Hippocampal formation (tissue), 2 donors: ENCODE data around the gene MAVS.
"Not testable (repeated sequence)": the region's sequence is repeated elsewhere in the genome, so short reads cannot be mapped to it uniquely, and the experiment has no call there.

Experiments used
- DNase-seq, 2 donors: peaks; one replicate each; lab custom pipeline; 2025; lab: John Stamatoyannopoulos, UW

The MAVS gene

DNA sequence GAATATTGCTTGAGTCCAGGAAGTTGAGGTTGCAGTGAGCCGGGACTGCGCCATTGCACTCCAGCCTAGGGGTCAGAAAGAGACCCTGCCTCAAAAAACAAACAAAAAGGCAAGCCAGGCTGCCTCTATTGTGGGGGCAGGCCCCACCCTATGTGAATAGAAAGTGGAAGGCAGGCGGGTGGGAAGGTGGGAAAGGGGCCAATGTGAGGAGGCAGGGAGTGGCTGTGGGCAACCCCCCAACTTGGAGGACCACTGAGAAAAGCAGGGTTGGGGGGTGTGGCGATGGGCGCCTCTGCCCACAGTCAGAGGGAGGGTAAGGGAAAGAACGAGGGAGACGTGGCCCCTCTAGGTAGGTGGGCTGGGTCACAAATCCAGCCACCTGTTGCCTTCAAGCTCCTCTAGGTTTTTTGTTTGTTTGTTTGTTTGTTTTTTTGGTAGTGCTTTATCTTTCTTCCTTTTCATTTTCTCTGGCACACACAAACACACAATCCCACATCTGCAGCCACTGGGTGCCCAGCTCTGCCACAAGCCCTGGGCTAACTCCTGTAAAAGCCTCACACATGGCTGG is 31.6 kb upstream of the MAVS start:
- DNase-seq, result no peak

DNA sequence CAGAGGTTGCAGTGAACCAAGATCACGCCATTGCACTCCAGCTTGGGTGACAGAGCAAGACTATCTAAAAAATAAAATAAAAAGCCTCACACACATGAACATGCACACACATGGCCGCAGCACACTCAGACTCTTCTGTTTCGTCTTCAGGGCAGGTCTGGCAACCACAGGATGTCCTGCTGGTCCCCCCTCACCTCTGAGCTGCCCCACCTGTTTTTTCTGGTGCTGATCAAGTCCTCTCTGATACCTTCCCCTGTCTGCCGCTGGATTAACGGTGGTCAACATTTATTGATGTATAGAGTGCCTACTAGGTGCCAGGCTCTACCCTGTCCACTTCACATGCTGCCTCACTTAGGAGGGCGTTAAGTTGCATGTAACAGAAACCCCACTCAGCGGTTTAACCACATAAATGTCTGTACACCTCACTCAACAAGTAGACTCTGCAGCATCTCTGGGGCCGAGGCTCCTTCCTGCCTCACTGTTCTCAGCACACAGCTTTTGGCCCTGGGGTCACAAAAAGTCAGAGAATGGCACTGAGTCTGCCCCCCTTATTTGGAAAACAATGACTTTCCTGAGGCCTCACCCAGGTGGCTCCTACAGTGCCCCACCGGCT is 30.8 kb upstream of the MAVS start:
- no peak for DNase-seq

DNA sequence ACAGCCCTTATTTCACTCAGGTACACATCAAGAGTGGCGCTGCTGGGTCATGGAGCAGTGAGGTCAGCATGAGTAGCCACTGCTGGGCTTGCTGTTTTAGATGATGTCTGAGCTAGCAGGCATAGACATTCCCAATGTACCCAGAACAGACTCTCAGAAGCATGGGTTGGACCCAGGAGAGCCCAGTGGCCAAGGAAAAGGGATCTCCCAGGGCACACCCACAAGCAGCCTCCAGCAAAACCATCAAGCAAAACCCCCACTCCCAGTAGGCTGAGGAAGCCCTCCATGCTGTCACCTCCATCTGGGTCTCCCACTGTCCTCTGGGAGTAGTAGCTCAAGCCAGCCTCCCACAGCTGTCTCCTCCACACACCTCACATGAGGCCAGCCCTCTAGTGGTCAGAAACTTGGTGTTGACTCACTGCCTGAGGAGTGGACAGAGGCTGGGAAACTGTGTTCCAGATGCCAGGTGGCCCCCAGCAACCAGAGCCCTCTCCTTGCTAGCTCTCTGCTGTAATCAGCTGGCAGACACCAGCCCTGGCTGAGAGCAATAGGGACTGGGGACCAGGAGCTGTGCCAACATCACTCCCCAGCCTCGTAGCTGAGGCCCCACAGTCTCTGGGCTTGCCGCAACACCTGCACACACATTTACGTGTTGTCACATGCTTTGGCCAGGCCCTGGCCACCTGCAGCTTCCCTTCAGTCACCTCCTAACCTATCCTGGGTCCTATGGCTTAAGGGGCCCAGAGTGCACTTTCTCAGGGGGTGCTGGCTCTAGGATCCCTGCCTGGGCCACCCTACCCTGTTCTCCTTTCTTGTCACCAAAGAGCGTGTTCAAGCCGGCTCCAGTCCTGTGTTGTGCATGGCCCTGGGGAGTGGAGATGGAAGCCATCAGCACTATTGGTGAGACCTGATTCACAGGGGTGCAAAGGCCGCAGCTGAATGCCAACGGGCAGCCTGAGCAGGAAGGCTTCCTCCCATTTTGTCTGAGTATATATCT is 28.2 kb upstream of the MAVS start:
- peak in 1 of 2 donors; percentile 21 for DNase-seq

DNA sequence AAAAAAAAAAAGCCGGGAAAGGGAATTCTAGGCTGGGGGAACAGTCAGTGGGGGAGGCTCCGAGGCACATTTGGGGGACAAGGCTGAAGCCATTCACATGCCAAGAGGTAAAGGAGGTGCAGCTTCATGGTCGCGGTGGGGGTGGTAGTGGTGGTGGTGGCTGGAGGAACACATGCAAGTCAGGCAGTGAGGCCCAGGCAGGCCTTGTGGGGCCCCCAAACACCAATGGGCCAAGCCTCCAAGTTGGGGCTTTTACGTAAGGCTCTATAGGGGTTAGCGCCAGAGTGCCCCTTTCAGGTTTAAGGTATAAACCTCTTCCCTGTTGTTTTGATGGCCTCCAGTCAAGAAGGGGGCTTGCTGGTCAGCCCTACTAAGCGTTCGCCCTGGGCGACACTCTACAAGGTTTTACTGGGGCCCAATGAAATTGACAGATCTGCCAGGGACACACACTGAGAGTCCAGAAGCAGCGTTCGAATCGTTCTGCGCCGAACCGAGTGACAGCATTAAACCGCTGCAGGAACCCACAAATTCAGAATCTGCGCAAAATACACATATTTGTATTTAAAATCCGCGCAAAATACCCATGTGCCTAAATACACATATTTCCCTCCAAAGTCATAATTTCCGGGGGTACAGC is 27.1 kb upstream of the MAVS start:
- DNase-seq, result no peak

DNA sequence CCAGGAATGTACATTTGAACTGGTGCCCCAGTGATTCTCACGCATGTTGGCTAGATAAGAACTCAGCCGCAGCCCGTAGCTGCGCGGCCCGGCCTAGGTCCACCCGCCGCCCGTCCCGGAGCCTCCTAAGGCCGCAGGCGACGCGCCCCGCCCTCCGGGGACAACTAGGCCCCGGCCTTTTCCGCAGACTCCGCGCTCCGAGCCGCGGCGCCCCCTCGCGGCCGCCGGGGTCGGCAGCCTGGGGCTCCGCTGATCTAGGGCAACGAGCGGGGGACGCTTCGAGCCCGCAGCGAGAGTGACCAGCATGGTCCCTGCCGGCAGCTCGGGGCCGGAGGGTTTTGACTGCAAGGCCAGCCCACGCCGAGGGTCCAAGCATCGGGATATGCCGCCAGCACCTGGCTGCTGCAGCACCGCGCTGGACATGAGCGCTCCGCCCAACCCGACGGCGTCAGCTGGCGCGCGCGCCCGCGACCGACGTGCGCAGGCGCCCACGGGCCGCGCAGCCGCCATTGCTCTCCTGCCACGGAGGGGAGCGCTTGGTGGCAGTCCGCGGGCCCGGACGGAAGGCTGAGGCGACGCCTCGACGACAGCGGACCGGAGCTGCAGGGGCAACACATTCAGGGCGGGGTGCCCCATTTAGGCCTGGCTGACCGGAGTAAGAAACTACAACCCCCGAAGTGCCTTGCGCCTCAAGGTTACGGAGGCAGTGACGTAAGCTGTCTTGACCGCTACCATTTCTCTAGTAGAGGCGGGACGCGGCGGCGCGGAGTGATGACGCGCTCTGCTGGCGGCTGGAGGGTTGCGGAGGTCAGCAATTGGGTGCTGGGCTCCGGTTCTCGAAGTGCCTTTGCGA is 26.4 kb upstream of the MAVS start, which contains the start of gene AP5S1:
AP5S1 (plus strand) TSS at position 500 of the 853 bp plus-strand sequence. CDS start 1,571 bp downstream, outside the sequence.
- peak; percentile 93 for DNase-seq

DNA sequence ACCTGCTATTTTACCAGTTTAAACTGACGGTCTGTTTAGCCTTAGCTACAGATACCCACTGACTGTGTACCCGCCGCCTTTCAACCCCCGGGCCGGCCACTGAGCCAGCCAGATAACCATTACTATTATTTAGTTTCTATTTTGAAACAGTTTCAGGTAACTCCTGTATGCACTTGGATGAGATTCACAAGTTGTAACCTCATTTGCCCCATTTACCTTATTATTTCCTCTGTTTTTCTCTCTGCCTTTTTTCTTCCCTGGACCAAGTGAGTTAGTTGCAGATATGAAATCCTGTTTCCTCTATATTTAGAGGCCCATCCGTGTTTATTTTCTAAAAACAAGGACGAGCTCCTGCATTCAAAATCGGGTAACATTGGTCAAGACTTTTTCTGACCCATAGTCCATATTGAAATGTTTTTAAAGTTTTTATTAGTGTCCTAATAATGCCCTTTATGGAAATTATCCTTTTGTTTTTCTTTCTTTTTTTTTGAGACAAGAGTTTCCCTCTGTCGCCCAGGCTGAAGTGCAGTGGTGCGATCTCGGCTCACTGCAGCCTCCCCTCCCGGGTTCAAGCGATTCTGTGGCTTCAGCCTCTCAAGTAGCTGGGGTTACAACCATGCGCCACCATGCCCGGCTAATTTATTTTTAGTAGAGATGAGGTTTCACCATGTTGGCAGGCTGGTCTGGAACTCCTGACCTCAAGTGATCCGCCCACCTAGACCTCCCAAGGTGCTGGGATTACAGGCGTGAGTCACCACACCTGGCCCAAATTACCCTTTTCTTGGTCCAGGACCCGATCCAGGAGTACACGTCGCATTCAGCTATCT is 25.5 kb upstream of the MAVS start:
- peak in 1 of 2 donors; percentile 57 for DNase-seq

DNA sequence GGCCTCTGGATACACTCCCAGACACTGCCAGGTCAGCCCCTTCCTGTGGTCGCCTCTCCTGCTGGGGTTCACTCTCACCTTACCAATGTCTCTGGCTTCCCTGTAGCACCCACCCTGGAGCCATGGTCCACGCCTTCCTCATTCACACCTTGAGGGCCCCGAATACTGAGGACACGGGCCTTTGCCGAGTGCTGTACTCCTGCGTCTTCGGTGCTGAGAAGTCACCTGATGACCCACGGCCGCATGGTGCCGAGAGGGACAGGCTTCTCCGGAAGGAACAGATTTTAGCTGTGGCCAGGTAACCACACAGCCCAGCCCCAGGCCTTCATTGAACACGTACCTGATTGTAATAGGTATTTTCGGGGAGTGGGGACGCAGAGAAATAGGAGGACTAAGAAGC is 24.6 kb upstream of the MAVS start:
- no peak for DNase-seq

DNA sequence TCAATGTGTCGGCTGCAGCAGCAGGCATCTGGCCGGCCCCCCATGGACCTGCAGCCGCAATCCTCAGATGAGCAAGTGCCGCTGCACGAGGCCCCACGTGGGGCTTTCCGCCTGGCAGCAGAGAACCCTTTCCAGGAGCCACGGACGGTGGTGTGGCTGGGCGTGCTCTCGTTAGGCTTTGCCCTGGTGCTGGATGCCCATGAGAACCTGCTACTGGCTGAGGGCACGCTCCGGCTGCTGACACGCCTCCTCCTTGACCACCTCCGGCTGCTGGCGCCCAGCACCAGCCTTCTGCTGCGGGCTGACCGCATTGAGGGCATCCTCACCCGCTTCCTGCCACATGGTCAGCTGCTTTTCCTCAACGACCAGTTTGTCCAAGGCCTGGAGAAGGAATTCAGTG is 22.8 kb upstream of the MAVS start:
- no peak for DNase-seq

DNA sequence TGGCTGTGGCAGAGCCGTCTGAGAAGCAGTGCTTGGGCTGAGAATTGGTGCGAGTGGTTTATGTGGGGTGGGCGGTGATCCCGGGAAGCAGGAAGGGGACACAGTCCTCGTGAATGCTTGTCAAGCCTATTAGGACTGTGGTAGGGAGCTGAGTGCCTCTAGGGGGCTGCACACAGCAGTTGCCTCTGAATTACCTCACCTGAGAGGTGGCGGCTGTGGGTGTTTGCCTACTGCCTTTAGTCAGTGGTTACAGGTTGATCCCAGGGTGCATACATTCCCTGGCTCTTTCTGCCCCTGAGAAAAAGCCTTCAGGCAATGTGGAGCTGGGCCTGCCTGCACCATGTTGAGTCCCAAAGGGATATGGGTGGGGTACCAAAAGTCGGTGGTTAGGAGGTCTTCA is 21.1 kb upstream of the MAVS start:
- no peak for DNase-seq

DNA sequence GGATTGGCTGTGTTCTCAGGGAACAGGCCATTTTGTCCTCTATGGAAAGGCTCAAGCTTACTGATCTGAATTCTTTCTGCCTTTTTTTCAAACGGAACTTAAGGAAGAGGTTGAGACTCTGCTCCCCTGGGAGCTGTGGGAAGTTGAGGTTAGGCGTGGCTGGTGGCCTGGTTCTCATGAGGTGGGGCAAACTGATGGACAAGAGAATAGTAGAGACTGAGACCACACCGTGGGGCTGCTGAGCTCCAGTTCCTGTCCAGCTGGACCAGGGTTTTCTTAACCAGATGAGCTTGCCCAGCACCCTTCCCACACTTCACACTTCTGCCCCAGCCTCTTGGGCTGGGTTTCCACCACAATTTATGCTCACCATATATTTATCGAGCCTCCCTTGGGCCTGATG is 20.2 kb upstream of the MAVS start:
- no peak for DNase-seq

DNA sequence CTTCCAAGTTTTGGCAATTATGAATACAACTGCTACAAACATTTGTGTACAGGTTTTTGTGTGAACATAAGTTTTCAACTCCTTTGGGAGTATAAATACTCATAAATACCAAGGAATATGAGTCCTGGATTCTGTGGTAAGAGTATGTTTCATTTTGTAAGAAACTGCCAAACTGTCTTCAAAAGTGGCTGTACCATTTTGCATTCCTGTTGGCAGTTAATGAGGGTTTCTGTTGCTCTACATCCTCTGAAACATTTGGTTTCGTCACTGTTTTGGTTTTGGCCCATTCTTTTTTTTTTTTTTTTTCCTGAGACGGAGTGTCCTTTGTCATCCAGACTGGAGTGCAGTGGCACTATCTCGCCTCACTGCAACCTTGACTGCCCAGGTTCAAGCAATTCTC is 17.8 kb upstream of the MAVS start:
- DNase-seq, result no peak

DNA sequence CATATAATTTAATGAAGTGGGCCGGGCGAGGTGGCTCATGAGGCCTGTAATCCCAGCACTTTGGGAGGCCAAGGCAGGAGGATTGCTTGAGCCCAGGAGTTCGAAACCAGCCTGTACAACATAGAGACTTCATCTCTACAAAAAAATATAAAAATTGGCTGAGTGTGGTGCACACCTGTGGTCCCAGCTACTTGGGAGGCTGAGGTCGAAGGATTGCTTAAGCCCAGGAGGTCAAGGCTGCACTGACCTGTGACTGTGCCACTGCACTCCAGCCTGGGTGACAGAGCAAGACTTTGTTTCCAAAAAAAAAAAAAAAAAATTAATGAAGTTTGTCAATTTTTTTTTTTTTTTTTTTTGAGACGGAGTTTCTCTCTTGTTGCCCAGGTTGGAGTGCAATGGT is 16.7 kb upstream of the MAVS start:
- not testable (repeated sequence) for DNase-seq

DNA sequence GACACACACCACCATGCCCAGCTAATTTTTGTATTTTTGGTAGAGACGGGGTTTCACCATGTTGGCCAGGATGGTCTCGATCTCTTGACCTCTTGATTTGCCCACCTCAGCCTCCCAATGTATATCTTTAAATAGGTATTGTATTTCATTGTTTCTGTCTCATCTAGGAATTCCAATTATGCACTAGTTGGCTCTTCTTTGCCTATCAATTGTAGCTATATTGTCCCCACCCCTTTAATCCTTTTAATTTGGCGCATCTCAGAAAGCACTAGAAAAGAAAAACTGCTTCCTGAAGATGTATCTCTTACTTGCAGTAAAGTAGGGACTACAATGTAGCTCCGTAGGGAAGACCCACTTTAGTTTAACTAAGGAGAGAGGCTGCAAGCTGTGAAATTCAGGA is 10.5 kb upstream of the MAVS start:
- DNase-seq, result no peak

DNA sequence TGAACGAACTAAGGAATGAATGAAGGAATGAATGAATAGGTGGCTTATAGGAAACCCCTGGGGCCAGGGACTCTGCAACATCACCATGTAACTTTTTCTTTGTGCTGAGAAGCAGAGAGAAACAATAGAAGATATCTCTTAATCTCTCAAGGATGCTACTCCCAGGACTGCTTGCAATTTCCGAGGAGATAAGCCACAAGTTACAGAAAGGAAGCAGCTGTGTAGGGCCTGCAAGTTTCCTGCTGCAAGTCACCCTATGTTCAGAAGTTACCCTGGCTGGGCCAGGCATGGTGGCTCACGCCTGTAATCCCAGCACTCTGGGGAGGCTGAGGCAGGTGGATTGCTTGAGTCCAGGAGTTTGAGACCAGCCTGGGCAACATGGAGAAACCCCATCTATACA is 7.3 kb upstream of the MAVS start:
- no peak for DNase-seq

DNA sequence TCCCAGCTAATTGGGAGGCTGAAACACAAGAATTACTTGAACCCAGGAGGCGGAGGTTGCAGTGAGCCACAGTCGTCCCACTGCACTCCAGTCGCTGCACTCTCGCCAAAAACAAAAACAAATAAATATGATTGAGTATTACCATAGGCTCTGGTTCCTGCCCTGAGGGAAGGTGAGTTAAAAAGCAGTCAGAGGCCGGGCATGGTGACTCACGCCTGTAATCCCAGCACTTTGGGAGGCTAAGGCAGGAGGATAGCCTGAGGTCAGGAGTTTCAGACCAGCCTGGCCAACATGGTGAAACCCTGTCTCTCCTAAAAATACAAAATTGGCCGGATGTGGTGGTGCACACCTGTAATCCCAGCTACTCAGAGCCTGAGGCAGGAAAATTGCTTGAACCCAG is 6.4 kb upstream of the MAVS start:
- DNase-seq, result not testable (repeated sequence)

DNA sequence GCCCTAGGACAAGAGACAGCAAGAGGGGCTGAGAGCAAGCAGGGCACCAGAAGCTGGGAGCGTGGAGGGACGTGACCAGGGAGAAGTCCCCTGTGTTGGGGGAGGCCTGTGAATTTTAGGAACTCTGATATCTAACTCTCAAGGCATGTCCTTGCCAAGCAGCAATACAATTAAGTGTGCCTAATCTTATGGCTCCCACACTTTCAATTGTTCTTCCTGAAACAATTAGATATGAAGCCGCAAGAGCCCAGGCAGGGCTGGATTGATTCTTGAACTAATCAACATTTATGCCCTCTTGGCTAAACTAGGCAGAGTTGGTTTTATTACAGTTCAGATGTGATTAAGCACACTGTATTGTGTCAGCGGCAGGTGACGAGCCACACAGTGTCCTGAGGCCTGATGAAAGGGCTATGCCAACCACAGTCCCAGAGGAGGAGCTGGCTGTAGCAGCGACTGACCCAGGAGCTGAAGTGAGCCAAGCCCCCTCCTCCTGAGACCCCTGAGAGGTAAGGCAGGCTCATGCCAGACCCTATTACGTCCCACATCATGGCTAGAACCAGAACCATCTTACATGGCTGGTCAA is 4.2 kb upstream of the MAVS start:
- DNase-seq, result no peak

DNA sequence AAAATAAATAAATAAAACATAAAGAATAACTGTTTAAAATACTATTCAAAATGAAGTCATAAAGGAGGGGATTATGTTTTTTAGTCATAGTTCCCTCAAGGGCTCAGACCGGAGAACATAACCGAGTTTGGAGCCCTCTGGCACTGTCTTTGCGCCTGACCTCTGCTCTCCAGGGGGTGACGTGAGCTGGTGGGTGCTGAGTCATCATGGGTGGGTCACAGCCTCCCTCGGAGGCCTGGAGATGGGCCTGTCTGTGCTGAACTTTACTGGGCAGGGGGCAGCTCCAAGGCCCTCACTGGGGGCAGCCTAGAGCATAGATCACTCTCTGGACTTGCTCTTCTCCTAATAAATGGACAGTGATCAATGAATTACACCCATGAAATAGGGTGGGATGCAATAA is 3.1 kb upstream of the MAVS start:
- no peak for DNase-seq

DNA sequence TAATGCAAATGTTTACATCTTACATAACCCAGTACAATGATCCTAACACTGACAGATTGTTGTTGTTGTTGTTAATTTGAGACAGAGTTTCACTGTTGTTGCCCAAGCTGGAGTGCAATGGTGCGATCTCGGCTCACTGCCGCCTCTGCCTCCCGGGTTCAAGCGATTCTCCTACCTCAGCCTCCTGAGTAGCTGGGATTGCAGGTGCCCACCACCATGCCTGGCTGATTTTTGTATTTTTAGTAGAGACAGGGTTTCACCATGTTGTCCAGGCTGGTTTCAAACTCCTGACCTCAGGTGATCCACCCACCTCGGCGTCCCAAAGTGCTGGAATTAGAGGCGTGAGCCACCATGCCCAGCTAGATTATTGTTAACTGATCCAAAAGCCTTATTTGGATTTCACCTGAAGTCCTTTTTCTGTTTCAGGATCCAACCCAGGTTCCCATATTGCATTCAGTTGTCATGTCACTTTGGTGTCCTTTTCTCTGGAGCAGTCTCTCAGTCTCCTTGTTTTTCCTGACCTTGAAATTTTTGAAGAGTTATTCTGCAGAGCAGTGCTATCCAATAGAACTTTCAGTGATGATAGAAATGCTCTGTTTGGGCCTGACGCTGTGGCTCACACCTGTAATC is 2.5 kb upstream of the MAVS start:
- DNase-seq, result not testable (repeated sequence)

DNA sequence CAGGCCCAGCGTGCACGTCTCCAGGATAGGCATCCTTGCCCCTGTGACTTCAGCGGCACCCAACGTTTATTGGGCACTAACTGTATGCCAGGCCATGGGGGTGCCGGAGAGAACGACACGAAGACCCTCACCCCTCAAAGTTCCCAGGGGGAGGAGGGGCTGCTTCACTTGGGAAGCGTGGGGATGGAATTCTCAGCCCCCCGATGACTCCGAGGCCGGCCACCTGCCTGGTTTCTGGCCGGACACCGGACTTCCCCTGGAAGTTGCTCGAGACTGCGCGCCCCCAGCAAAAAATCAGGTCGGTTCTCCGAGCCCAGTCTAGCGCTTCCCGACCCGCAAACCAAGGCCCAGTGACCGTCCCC is 275 bp upstream of the MAVS start:
- no peak for DNase-seq
